H1 (cell line): Measurements from ENCODE around the gene SEMA4C. TPM values are rescaled to one million over a fixed set of nuclear protein-coding genes. Genes with fewer than 3 reads are reported as not detected.

ENCODE experiments used
- CTCF ChIA-PET: fragments of 300-600 bp; sonication (Branson Sonifier 250); formaldehyde crosslinking; loops from one replicate; lab custom pipeline; 2021; ENCODE audit not compliant: partially characterized antibody; lab: Charles Lee
- POLR2A ChIA-PET: fragments of 300-600 bp; sonication (Branson Sonifier 250); formaldehyde crosslinking; loops from one replicate; lab custom pipeline; 2021; ENCODE audit warnings: inconsistent platforms; ENCODE audit not compliant: partially characterized antibody; lab: Charles Lee
- DNase-seq, 2 experiments: peaks; one replicate each; pipeline versions ENCODE4 v3.0.0 to v3.0.0-alpha.2; 2010 to 2022; ENCODE audit warnings: low spot score in 2 of 2, low read depth in 1 of 2, mixed read lengths in 1 of 2
- FAIRE-seq: peaks from 2 replicates; lab custom pipeline; 2011; peaks lifted over from hg19 to GRCh38; lab: Jason Lieb, UNC
- H2AFZ ChIP-seq: 2 replicates; pipeline ENCODE4 v1.8.1; 2012; ENCODE audit warnings: low read length, inconsistent platforms
- H2AK5ac ChIP-seq: 2 replicates; pipeline ENCODE4 v1.6.1; 2013; ENCODE audit warnings: low read depth, low read length
- H2BK120ac ChIP-seq: replicated peaks from 2 replicates; pipeline ENCODE3; 2013; ENCODE audit warnings: low read depth, low read length, inconsistent platforms
- H2BK12ac ChIP-seq: 2 replicates; pipeline ENCODE4 v1.6.1; 2013; ENCODE audit warnings: low read depth, low read length
- H2BK15ac ChIP-seq: 2 replicates; pipeline ENCODE4 v1.6.1; 2013; ENCODE audit warnings: low read length
- H2BK20ac ChIP-seq: 2 replicates; pipeline ENCODE4 v1.6.1; 2013; ENCODE audit warnings: low read length
- H2BK5ac ChIP-seq: 2 replicates; pipeline ENCODE4 v1.6.1; 2013; ENCODE audit warnings: low read depth, low read length
- H3K14ac ChIP-seq: 2 replicates; pipeline ENCODE4 v1.6.1; 2013; ENCODE audit warnings: inconsistent platforms; ENCODE audit not compliant: insufficient read length
- H3K18ac ChIP-seq: 2 replicates; pipeline ENCODE4 v1.6.1; 2013; ENCODE audit warnings: low read length; ENCODE audit errors: extremely low read depth
- H3K23ac ChIP-seq: 2 replicates; pipeline ENCODE4 v1.6.1; 2013; ENCODE audit warnings: inconsistent platforms; ENCODE audit not compliant: insufficient read length
- H3K23me2 ChIP-seq: 2 replicates; pipeline ENCODE4 v1.6.1; 2013; ENCODE audit warnings: low read depth, low read length
- H3K27ac ChIP-seq: 2 replicates; pipeline ENCODE4 v1.6.1; 2011; ENCODE audit warnings: low read depth, low read length, inconsistent platforms
- H3K27me3 ChIP-seq, 4 experiments: replicated peaks in 1 of 4; 1 replicate in 1 of 4; 2 replicates in 3 of 4; pipeline versions ENCODE4 v1.6.1 to v1.8.1; 2011 to 2013; ENCODE audit warnings: low read length in 3 of 4, mild to moderate bottlenecking in 3 of 4, inconsistent platforms in 2 of 4, mixed read lengths in 2 of 4, moderate library complexity in 1 of 4; ENCODE audit not compliant: control insufficient read depth in 3 of 4, insufficient read depth in 3 of 4; ENCODE audit errors: extremely low read depth in 1 of 4
- H3K36me3 ChIP-seq, 4 experiments: 2 replicates each; pipeline versions ENCODE4 v1.6.1 to v1.8.1; 2011 to 2013; ENCODE audit warnings: mild to moderate bottlenecking in 4 of 4, low read length in 3 of 4, moderate library complexity in 2 of 4, control low read depth in 1 of 4, inconsistent platforms in 1 of 4; ENCODE audit not compliant: insufficient read depth in 4 of 4, control insufficient read depth in 2 of 4
- H3K4ac ChIP-seq: replicated peaks from 2 replicates; pipeline ENCODE3; 2013; ENCODE audit warnings: low read length, low read depth, mixed read lengths, inconsistent platforms; ENCODE audit not compliant: insufficient read length
- H3K4me1 ChIP-seq, 4 experiments: replicated peaks in 1 of 4; 1 replicate in 1 of 4; 2 replicates in 3 of 4; pipeline versions ENCODE4 v1.6.1 to v1.8.1; 2011 to 2013; ENCODE audit warnings: low read length in 3 of 4, inconsistent platforms in 2 of 4, mixed read lengths in 1 of 4; ENCODE audit not compliant: insufficient read depth in 4 of 4, control insufficient read depth in 3 of 4
- H3K4me2 ChIP-seq, 2 experiments: 2 replicates each; pipeline versions ENCODE4 v1.6.1 to v1.8.1; 2011 to 2013; ENCODE audit warnings: low read depth in 2 of 2, low read length in 2 of 2, control low read depth in 1 of 2, inconsistent platforms in 1 of 2, mild to moderate bottlenecking in 1 of 2; ENCODE audit not compliant: insufficient read depth in 1 of 2
- H3K4me3 ChIP-seq, 4 experiments: fragments of 200-600, 300-600 bp in 1 of 4; sonication (generic), shearing (Covaris generic), sonication (Bioruptor Twin) in 1 of 4; 2 replicates each; pipeline versions ENCODE4 v1.5.1 to v1.8.1; 2011 to 2016; ENCODE audit warnings: low read length in 4 of 4, low read depth in 3 of 4, control low read depth in 2 of 4, inconsistent platforms in 2 of 4, mild to moderate bottlenecking in 2 of 4, mixed read lengths in 1 of 4, moderate library complexity in 1 of 4; ENCODE audit not compliant: insufficient read depth in 2 of 4; ENCODE audit errors: extremely low read depth in 1 of 4
- H3K56ac ChIP-seq: replicated peaks from 2 replicates; pipeline ENCODE3; 2013; ENCODE audit warnings: low read depth, mild to moderate bottlenecking, mixed read lengths, low read length, inconsistent platforms; ENCODE audit not compliant: insufficient read length
- H3K79me1 ChIP-seq: 2 replicates; pipeline ENCODE4 v1.6.1; 2013; ENCODE audit warnings: low read depth, low read length, control low read depth
- H3K79me2 ChIP-seq, 2 experiments: 2 replicates each; pipeline versions ENCODE4 v1.6.1 to v1.8.1; 2012 to 2013; ENCODE audit warnings: low read length in 2 of 2, mild to moderate bottlenecking in 2 of 2, inconsistent platforms in 1 of 2; ENCODE audit not compliant: insufficient read depth in 2 of 2, control insufficient read depth in 1 of 2
- H3K9ac ChIP-seq, 4 experiments: replicated peaks in 1 of 4; 1 replicate in 1 of 4; 2 replicates in 3 of 4; pipeline versions ENCODE4 v1.6.1 to v1.8.1; 2011 to 2013; ENCODE audit warnings: low read depth in 3 of 4, low read length in 3 of 4, control low read depth in 2 of 4, mild to moderate bottlenecking in 2 of 4, moderate library complexity in 2 of 4, inconsistent platforms in 1 of 4; ENCODE audit errors: extremely low read depth in 1 of 4
- H3K9me3 ChIP-seq, 2 experiments: 2 replicates each; pipeline versions ENCODE4 v1.6.1 to v1.8.1; 2012 to 2013; ENCODE audit warnings: mild to moderate bottlenecking in 2 of 2, moderate library complexity in 2 of 2, control low read depth in 1 of 2, inconsistent platforms in 1 of 2, low read depth in 1 of 2, low read length in 1 of 2, mixed read lengths in 1 of 2; ENCODE audit not compliant: insufficient read depth in 2 of 2
- H4K20me1 ChIP-seq, 2 experiments: replicated peaks in 1 of 2; 2 replicates each; pipeline versions ENCODE3 to v1.8.1; 2011 to 2013; ENCODE audit warnings: inconsistent platforms in 2 of 2, low read length in 2 of 2, mild to moderate bottlenecking in 1 of 2; ENCODE audit not compliant: insufficient read depth in 2 of 2, control insufficient read depth in 1 of 2
- H4K5ac ChIP-seq: 2 replicates; pipeline ENCODE4 v1.6.1; 2013; ENCODE audit warnings: low read length, low read depth, mixed read lengths, inconsistent platforms; ENCODE audit not compliant: insufficient read length
- H4K8ac ChIP-seq: 2 replicates; pipeline ENCODE4 v1.8.0; 2013; ENCODE audit warnings: mild to moderate bottlenecking, moderate library complexity, low read length, inconsistent platforms; ENCODE audit not compliant: insufficient read depth; ENCODE audit errors: extremely low read depth
- H4K91ac ChIP-seq: replicated peaks from 2 replicates; pipeline ENCODE3; 2013; ENCODE audit warnings: low read length, mixed read lengths, inconsistent platforms; ENCODE audit not compliant: insufficient read length
- ASH2L ChIP-seq: fragments of 200-600, 300-600 bp; sonication (generic); IDR thresholded peaks from one replicate; pipeline ENCODE4 v1.7.1; 2017; ENCODE audit warnings: low read length
- CBX5 ChIP-seq: fragments of 300-800, 300-1000 bp; sonication (generic); IDR thresholded peaks from 2 replicates; pipeline ENCODE4 v1.7.1; 2016; ENCODE audit warnings: antibody characterized with exemption, low read length, low read depth
- CHD1 ChIP-seq: IDR thresholded peaks from 2 replicates; pipeline ENCODE4 v1.6.1; 2012; ENCODE audit warnings: low read depth, low read length, improper control_type of control experiment
- FOSL1 ChIP-seq: IDR thresholded peaks from 2 replicates; pipeline ENCODE4 v1.6.1; 2011; ENCODE audit warnings: mild to moderate bottlenecking, low read depth, low read length, moderate library complexity; ENCODE audit not compliant: insufficient read depth
- KDM4A ChIP-seq: IDR thresholded peaks from one replicate; pipeline ENCODE4 v1.7.1; 2012; ENCODE audit warnings: low read depth, mild to moderate bottlenecking, moderate library complexity, low read length, inconsistent platforms; ENCODE audit not compliant: severe bottlenecking
- POU5F1 ChIP-seq: IDR thresholded peaks from 2 replicates; pipeline ENCODE4 v1.6.1; 2011; ENCODE audit warnings: low read depth, mild to moderate bottlenecking, low read length, moderate library complexity
- RNF2 ChIP-seq: fragments of 200-900, 300-1000 bp; sonication (generic); IDR thresholded peaks from 2 replicates; pipeline ENCODE4 v1.7.1; 2016; ENCODE audit warnings: borderline replicate concordance, low read depth, mild to moderate bottlenecking, antibody characterized with exemption, low read length; ENCODE audit not compliant: poor library complexity, severe bottlenecking; ENCODE audit errors: missing control alignments
- RXRA ChIP-seq: IDR thresholded peaks from 2 replicates; pipeline ENCODE4 v1.6.1; 2011; ENCODE audit warnings: low read depth, mild to moderate bottlenecking, low read length, moderate library complexity; ENCODE audit not compliant: insufficient read depth
- SP2 ChIP-seq: IDR thresholded peaks from 2 replicates; pipeline ENCODE4 v1.6.1; 2012; ENCODE audit warnings: mild to moderate bottlenecking, low read length, inconsistent platforms
- SUZ12 ChIP-seq: fragments of 200-600 bp; sonication (generic); IDR thresholded peaks from 2 replicates; pipeline ENCODE4 v1.6.1; 2012; ENCODE audit warnings: mild to moderate bottlenecking, inconsistent platforms, low read length, moderate library complexity, mixed read lengths
- WGBS, 2 experiments: shearing (Covaris generic) in 1 of 2; methylation state at CpG; one replicate each; pipeline versions ENCODE4 v1.1.6 to v1.1.7; 2013 to 2015; ENCODE audit warnings: low lambda C conversion rate in 2 of 2, mixed read lengths in 2 of 2, inconsistent platforms in 1 of 2, low coverage in 1 of 2, missing lambda C conversion rate in 1 of 2; ENCODE audit not compliant: insufficient replicate concordance in 2 of 2, insufficient coverage in 1 of 2, insufficient read length in 1 of 2; ENCODE audit errors: extremely low coverage in 1 of 2, missing lambda C conversion rate in 1 of 2; 5-methylcytosine and 5-hydroxymethylcytosine counted together
- polyA plus RNA-seq, 7 experiments: library from polyadenylated mRNA; depleted of rRNA in 3 of 7; stranded (reverse) in 5 of 7; unstranded in 2 of 7; fragments of >200 nt in 5 of 7; fragments of 200-250 nt in 2 of 7; gene quantifications; 1 replicate in 5 of 7; 2 replicates in 1 of 7; 4 replicates in 1 of 7; pipeline versions ENCODE4 v1.2.1 to v1.2.3, GENCODE V29; 2011 to 2013; ENCODE audit warnings: missing spikeins in 2 of 7, mixed read lengths in 2 of 7
- total RNA-seq: library from RNA; stranded (reverse); fragmentation: NEBNext Ultra II Directional; extraction: Animal tissue kit (Norgen Biotek cat#: 25700); gene quantifications from 2 replicates; pipeline ENCODE4 v1.2.1, GENCODE V29; 2021
- TF ChIP-seq, protein P1 (sequence below): IDR thresholded peaks from 2 replicates; pipeline ENCODE4 v1.6.1; 2012; ENCODE audit warnings: inconsistent platforms

SEMA4C gene
- total and polyA plus RNA-seq, 2 of the 8 experiments (the other 6 are each of a cell fraction or from before 2014, with no cell fraction given), result 47.5 to 67.3 TPM

DNA sequence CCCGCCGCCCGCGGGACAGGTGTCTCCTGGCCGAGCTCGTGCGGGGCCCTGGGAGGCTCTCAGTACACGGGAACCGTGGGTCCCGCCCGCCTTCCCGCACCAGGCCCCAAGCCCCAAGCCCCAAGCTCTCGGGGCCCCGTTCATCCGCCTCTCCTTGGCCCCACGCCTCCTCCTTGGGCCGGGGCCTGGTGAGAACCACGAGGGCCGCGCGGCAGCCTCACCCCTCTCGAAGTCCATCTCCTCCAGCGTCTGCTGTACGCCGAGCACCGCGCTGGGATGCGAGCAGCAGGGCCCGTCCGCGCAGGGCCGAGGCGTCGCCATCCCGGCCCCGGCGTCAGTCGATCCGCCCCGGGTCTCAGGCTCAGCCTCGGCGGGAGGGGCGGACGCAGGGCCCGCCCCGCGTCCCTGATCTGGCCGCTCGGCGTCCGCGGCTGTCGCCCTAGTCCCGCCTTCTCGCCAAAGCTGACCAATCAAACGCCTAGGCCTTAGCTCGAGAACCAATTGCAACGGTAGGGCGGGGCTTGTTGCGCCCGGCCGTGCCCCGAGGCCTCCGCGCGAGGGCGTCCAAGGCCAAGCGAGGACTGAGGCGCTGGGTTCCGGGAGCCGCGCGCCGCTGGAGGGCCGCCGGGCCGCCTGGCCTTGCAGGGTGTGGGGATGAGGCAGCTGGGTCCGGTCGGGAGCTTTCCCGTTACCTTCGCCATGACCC is 12.1 kb downstream of the SEMA4C start, which contains the start of gene ANKRD39:
Gene ANKRD39 (minus strand): TSS at position 350 of the 706 bp plus-strand sequence. CDS start 29 bp downstream, at position 321.
- Histone ChIP-seq H3K27me3 (no peaks in the 10 kb centered on the region), H2BK120ac (no peak within 1 kb of the TSS), H2BK20ac (no peak within 1 kb of the TSS), H2BK15ac (no peak within 1 kb of the TSS), H3K4me2 (peak within 1 kb of the TSS; percentile 86 to 87), H3K4ac (no peak within 1 kb of the TSS), H3K4me1 (peaks cover 3 to 11% (median 8%) of the 10 kb centered on the region in 4 experiments), H3K4me3 (peak within 1 kb of the TSS; percentile 49 to 75 (median 68)), H4K5ac (peak within 1 kb of the TSS; percentile 84), H3K14ac (no peak within 1 kb of the TSS), H3K18ac (peak within 1 kb of the TSS; percentile 90), H2AK5ac (no peak within 1 kb of the TSS), H3K27ac (peak within 1 kb of the TSS; percentile 13; the same call in 1 of the 2 replicates), H4K91ac (peak within 1 kb of the TSS; percentile 69), H3K56ac (peak within 1 kb of the TSS; percentile 42), H2AFZ (no peak within 1 kb of the TSS; the same call in 1 of the 2 replicates), H3K23ac (no peak within 1 kb of the TSS), H3K79me1 (peaks cover 7% of the 10 kb centered on the region; the same call in 1 of the 2 replicates), H2BK12ac (no peak within 1 kb of the TSS), H3K9ac (peak within 1 kb of the TSS; percentile 1 to 51 (median 47); a peak in 6 of 7 replicates), H3K36me3 (peaks cover 4 to 34% (median 23%) of the 10 kb centered on the region in 4 experiments; a peak in 6 of 8 replicates), H3K9me3 (no peaks in the 10 kb centered on the region), H2BK5ac (peak within 1 kb of the TSS; percentile 73; the same call in 1 of the 2 replicates), H3K79me2 (peaks cover 0 to 17% of the 10 kb centered on the region in 2 experiments; a peak in 3 of 4 replicates), H4K8ac (no peak within 1 kb of the TSS; the same call in none of the 2 replicates), H3K23me2 (peaks cover 10% of the 10 kb centered on the region; the same call in 1 of the 2 replicates), H4K20me1 (peaks cover 12 to 14% of the 10 kb centered on the region in 2 experiments)
- FAIRE-seq, result no peak
- peak; percentile 94 to 98 for DNase-seq
- ChIA-PET CTCF (interaction anchor here (0.5 to 8.3 kb wide), 44 partner anchors 10 to 255 kb away, joined by 3 to 89 read pairs (median 6); partner anchors contain the start of gene ANKRD36), POLR2A (interaction anchor here (0.6 to 5.8 kb wide), 23 partner anchors 10 to 113 kb away, joined by 3 to 49 read pairs (median 8); partner anchors contain the start of genes ANKRD23, CNNM3 and SEMA4C)
- WGBS, 2 experiments, result 2% methylated on average over 37 of the region's 81 CpGs; no CpG with 5 or more reads in 1 of the 2 experiments
- TF ChIP-seq CBX5 (no peak), POU5F1 (no peak), ASH2L (no peak), FOSL1 (no peak), CHD1 (no peak), SUZ12 (no peak), RXRA (no peak), SP2 (peak; percentile 69), KDM4A (peak; percentile 68), RNF2 (no peak)
- TF ChIP-seq, protein P1, sequence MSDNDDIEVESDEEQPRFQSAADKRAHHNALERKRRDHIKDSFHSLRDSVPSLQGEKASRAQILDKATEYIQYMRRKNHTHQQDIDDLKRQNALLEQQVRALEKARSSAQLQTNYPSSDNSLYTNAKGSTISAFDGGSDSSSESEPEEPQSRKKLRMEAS, result peak; percentile 75; the same call in 1 of the 2 replicates
